Naive thymus-derived CD4-positive, alpha-beta T cell (primary cell): Measurements from ENCODE around the gene PIK3R2. TPM values are rescaled to one million over a fixed set of nuclear protein-coding genes. Genes with fewer than 3 reads are reported as not detected.

Experiments
- ATAC-seq: fragments of 150-1000 bp; cut with Tn5 transposase; 2 replicates; pipeline ENCODE4 v1.10.0; 2021; ENCODE audit warnings: mild to moderate bottlenecking, moderate library complexity
- CTCF ChIA-PET: fragments of 350-600 bp; sonication (Branson Sonifier 250); formaldehyde crosslinking; loops from one replicate; lab custom pipeline; 2021; ENCODE audit warnings: antibody characterized with exemption; lab: Charles Lee
- POLR2A ChIA-PET: fragments of 350-600 bp; sonication (Branson Sonifier 250); formaldehyde crosslinking; loops from one replicate; lab custom pipeline; 2021; ENCODE audit warnings: antibody characterized with exemption, inconsistent platforms; lab: Charles Lee
- DNase-seq, 9 donors: peaks; one replicate each; pipeline versions ENCODE4 v3.0.0 to v3.0.0-alpha.2; 2020 to 2022; ENCODE audit warnings: mixed read lengths in 1 of 9
- H3K27ac ChIP-seq: one replicate; pipeline ENCODE4 v1.7.0; 2013; ENCODE audit warnings: mild to moderate bottlenecking, low read depth, low read length, moderate library complexity
- H3K27me3 ChIP-seq, 2 donors: one replicate each; pipeline ENCODE4 v1.7.0; 2013; ENCODE audit warnings: low read length in 2 of 2, mild to moderate bottlenecking in 2 of 2, moderate library complexity in 2 of 2; ENCODE audit not compliant: control insufficient read depth in 2 of 2, insufficient read depth in 2 of 2
- H3K36me3 ChIP-seq, 3 experiments: 1 replicate in 2 of 3; 2 replicates in 1 of 3; pipeline ENCODE4 v1.7.0; 2013; ENCODE audit warnings: low read length in 3 of 3, mild to moderate bottlenecking in 3 of 3, moderate library complexity in 1 of 3; ENCODE audit not compliant: insufficient read depth in 3 of 3, control insufficient read depth in 2 of 3
- H3K4me1 ChIP-seq, 2 donors: one replicate each; pipeline ENCODE4 v1.7.0; 2013; ENCODE audit warnings: low read length in 2 of 2, mild to moderate bottlenecking in 2 of 2, moderate library complexity in 1 of 2; ENCODE audit not compliant: control insufficient read depth in 2 of 2, insufficient read depth in 2 of 2
- H3K4me3 ChIP-seq: 2 replicates; pipeline ENCODE4 v1.7.0; 2013; ENCODE audit warnings: mild to moderate bottlenecking, low read length
- H3K9me3 ChIP-seq, 3 experiments: 1 replicate in 2 of 3; 2 replicates in 1 of 3; pipeline ENCODE4 v1.7.0; 2013; ENCODE audit warnings: low read length in 3 of 3; ENCODE audit not compliant: control insufficient read depth in 2 of 3
- H3K27ac Mint-ChIP-seq, 9 donors: one replicate each; pipeline ENCODE4 v1.8.0; 2020 to 2022; ENCODE audit warnings: mixed read lengths in 9 of 9, mild to moderate bottlenecking in 8 of 9, moderate library complexity in 5 of 9, inconsistent platforms in 2 of 9
- H3K27me3 Mint-ChIP-seq, 5 donors: one replicate each; pipeline ENCODE4 v1.8.0; 2021 to 2022; ENCODE audit warnings: mixed read lengths in 5 of 5, mild to moderate bottlenecking in 1 of 5
- H3K36me3 Mint-ChIP-seq, 5 donors: one replicate each; pipeline ENCODE4 v1.8.0; 2020 to 2022; ENCODE audit warnings: mixed read lengths in 5 of 5, mild to moderate bottlenecking in 3 of 5, inconsistent platforms in 1 of 5
- H3K4me1 Mint-ChIP-seq, 7 donors: one replicate each; pipeline ENCODE4 v1.8.0; 2020 to 2022; ENCODE audit warnings: mixed read lengths in 7 of 7, mild to moderate bottlenecking in 3 of 7, inconsistent platforms in 1 of 7
- H3K4me3 Mint-ChIP-seq, 10 donors: one replicate each; pipeline ENCODE4 v1.8.0; 2020 to 2022; ENCODE audit warnings: mild to moderate bottlenecking in 10 of 10, mixed read lengths in 10 of 10, moderate library complexity in 6 of 10, inconsistent platforms in 2 of 10
- H3K9me3 Mint-ChIP-seq, 11 donors: one replicate each; pipeline ENCODE4 v1.8.0; 2020 to 2022; ENCODE audit warnings: mixed read lengths in 11 of 11, mild to moderate bottlenecking in 4 of 11, inconsistent platforms in 1 of 11, moderate library complexity in 1 of 11
- intact Hi-C, 2 donors: fragments of 100-400 bp; cut with micrococcal nuclease; formaldehyde crosslinking; loops; one replicate each; pipeline ENCODE4 v1.15.1; 2023
- polyA plus RNA-seq, 2 donors: library from polyadenylated mRNA; unstranded; fragments of 300-500 nt; fragmentation: Illumina TruSeq; gene quantifications; one replicate each; pipeline ENCODE4 v1.2.3, GENCODE V29; 2021
- total RNA-seq, 6 experiments: library from RNA in 5 of 6; stranded (reverse) in 5 of 6; gene quantifications; 1 replicate in 5 of 6; 2 replicates in 1 of 6; pipeline ENCODE4 v1.2.3 and lab custom pipeline; 2021 to 2026

The PIK3R2 gene
- total and polyA plus RNA-seq, 7 experiments from 2014 or later = 2.2 to 24.6 (median 12.7) TPM

- no peaks in the 10 kb centered on the region for H3K9me3 Mint-ChIP-seq
- peaks cover 10 to 34% (median 13%) of the 10 kb centered on the region in 3 experiments for H3K36me3 ChIP-seq
- DNase-seq (peak; percentile 33 to 74 (median 66)), ATAC-seq (peak; percentile 52)
- H3K4me3 ChIP-seq = peak overlapping the region; percentile 71
- no peaks in the 10 kb centered on the region for H3K9me3 ChIP-seq
- CTCF ChIA-PET = interaction anchor here (0.8 to 2.1 kb wide), 9 partner anchors 9 to 160 kb away, joined by 3 to 14 read pairs (median 4); no protein-coding TSS in a partner anchor
- H3K36me3 Mint-ChIP-seq = peaks cover 0 to 15% (median 4%) of the 10 kb centered on the region in 5 donors
- POLR2A ChIA-PET = interaction anchor here (0.5 to 3.7 kb wide), 14 partner anchors 8 to 226 kb away, joined by 3 to 37 read pairs (median 4); partner anchors contain the start of genes IL12RB1 and PIK3R2
- no peaks in the 10 kb centered on the region for H3K27me3 Mint-ChIP-seq
- peak overlapping the region; percentile 78 for H3K27ac ChIP-seq
- no peaks in the 10 kb centered on the region for H3K27me3 ChIP-seq
- H3K4me1 Mint-ChIP-seq = peaks cover 22 to 39% (median 31%) of the 10 kb centered on the region in 7 donors
- H3K27ac Mint-ChIP-seq = peak overlapping the region; percentile 92 to 99 (median 97)
- peaks cover 22 to 24% of the 10 kb centered on the region in 2 donors for H3K4me1 ChIP-seq
- intact Hi-C loops = loop anchor here (1.0 to 10.0 kb wide), 6 partner anchors 23 to 405 kb away; partner anchors contain the start of genes ELL (in 1 of the 2), MAST3 (in 1 of the 2) and RPL18A (in 1 of the 2)
- H3K4me3 Mint-ChIP-seq = peak overlapping the region; percentile 82 to 96 (median 90)
Observed at GRCh38 chr19:18119717-18120105, 33.3 kb upstream of the PIK3R2 start.

- no peak for DNase-seq
- Mint-ChIP-seq H3K4me3 (peak overlapping the region; percentile 82 to 96 (median 90)), H3K36me3 (peaks cover 0 to 15% (median 4%) of the 10 kb centered on the region in 5 donors), H3K27me3 (no peaks in the 10 kb centered on the region), H3K27ac (peak overlapping the region; percentile 92 to 99 (median 97)), H3K4me1 (peaks cover 19 to 39% (median 31%) of the 10 kb centered on the region in 7 donors), H3K9me3 (no peaks in the 10 kb centered on the region)
- ChIA-PET POLR2A (interaction anchor here (0.5 to 3.7 kb wide), 11 partner anchors 8 to 226 kb away, joined by 3 to 37 read pairs (median 10); partner anchors contain the start of genes IL12RB1 and PIK3R2), CTCF (interaction anchor here (0.8 to 2.1 kb wide), 6 partner anchors 9 to 159 kb away, joined by 3 to 14 read pairs (median 4); no protein-coding TSS in a partner anchor)
- Histone ChIP-seq H3K9me3 (no peaks in the 10 kb centered on the region), H3K27me3 (no peaks in the 10 kb centered on the region), H3K27ac (peak overlapping the region; percentile 78), H3K4me3 (peak overlapping the region; percentile 71), H3K4me1 (peaks cover 22 to 24% of the 10 kb centered on the region in 2 donors), H3K36me3 (peaks cover 10 to 38% (median 13%) of the 10 kb centered on the region in 3 experiments)
- intact Hi-C loops = no loop called here
- ATAC-seq = no peak
Observed at GRCh38 chr19:18120127-18120526, 32.8 kb upstream of the PIK3R2 start.

GRCh38 chr19:18121166-18121565 lies 31.8 kb upstream of the PIK3R2 start:
- Histone ChIP-seq H3K36me3 (peaks cover 10 to 49% (median 13%) of the 10 kb centered on the region in 3 experiments), H3K27ac (peak overlapping the region; percentile 78), H3K4me3 (no peak overlapping the region), H3K27me3 (no peaks in the 10 kb centered on the region), H3K4me1 (peaks cover 22 to 24% of the 10 kb centered on the region in 2 donors), H3K9me3 (no peaks in the 10 kb centered on the region)
- Mint-ChIP-seq H3K27me3 (no peaks in the 10 kb centered on the region), H3K27ac (peak overlapping the region; percentile 33 to 99 (median 96)), H3K9me3 (no peaks in the 10 kb centered on the region), H3K4me1 (peaks cover 21 to 39% (median 31%) of the 10 kb centered on the region in 7 donors), H3K4me3 (peak overlapping the region in 1 of 10 donors; percentile 85), H3K36me3 (peaks cover 0 to 18% (median 4%) of the 10 kb centered on the region in 5 donors)
- CTCF ChIA-PET = interaction anchor here (1.4 to 1.9 kb wide), 2 partner anchors 8 to 30 kb away, joined by 5 to 6 read pairs; no protein-coding TSS in a partner anchor
- DNase-seq (no peak), ATAC-seq (no peak)
- POLR2A ChIA-PET = no interaction called here
- intact Hi-C loops = no loop called here

- H3K36me3 Mint-ChIP-seq = peaks cover 0 to 20% (median 4%) of the 10 kb centered on the region in 5 donors
- DNase-seq (no peak), ATAC-seq (no peak)
- ChIA-PET POLR2A (interaction anchor here (0.8 to 1.1 kb wide), 3 partner anchors 10 to 29 kb away, joined by 3 to 6 read pairs (median 3); no protein-coding TSS in a partner anchor), CTCF (interaction anchor here (1.9 kb wide), 1 partner anchor 9 kb away, joined by 5 read pairs; no protein-coding TSS in a partner anchor)
- no peaks in the 10 kb centered on the region for H3K9me3 Mint-ChIP-seq
- Histone ChIP-seq H3K36me3 (peaks cover 10 to 52% (median 13%) of the 10 kb centered on the region in 3 experiments), H3K27me3 (no peaks in the 10 kb centered on the region), H3K9me3 (no peaks in the 10 kb centered on the region), H3K4me1 (peaks cover 19% of the 10 kb centered on the region in 2 donors), H3K4me3 (no peak overlapping the region), H3K27ac (peak overlapping the region; percentile 78)
- intact Hi-C loops = no loop called here
- H3K27me3 Mint-ChIP-seq = no peaks in the 10 kb centered on the region
- peak overlapping the region in 1 of 10 donors; percentile 63 for H3K4me3 Mint-ChIP-seq
- H3K27ac Mint-ChIP-seq = peak overlapping the region in 6 of 9 donors; percentile 16 to 92 (median 42)
- peaks cover 16 to 32% (median 23%) of the 10 kb centered on the region in 7 donors for H3K4me1 Mint-ChIP-seq
Observed at GRCh38 chr19:18122424-18122823, 30.5 kb upstream of the PIK3R2 start.

- Mint-ChIP-seq H3K9me3 (no peaks in the 10 kb centered on the region), H3K36me3 (peaks cover under 1 to 20% (median 4%) of the 10 kb centered on the region in 5 donors), H3K4me1 (peaks cover 15 to 29% (median 20%) of the 10 kb centered on the region in 7 donors), H3K4me3 (peak overlapping the region in 1 of 10 donors; percentile 63), H3K27ac (peak overlapping the region in 6 of 9 donors; percentile 13 to 92 (median 63)), H3K27me3 (no peaks in the 10 kb centered on the region)
- H3K4me3 ChIP-seq = no peak overlapping the region
- ChIA-PET POLR2A (interaction anchor here (0.6 to 1.1 kb wide), 6 partner anchors 9 to 29 kb away, joined by 3 to 6 read pairs (median 4); no protein-coding TSS in a partner anchor), CTCF (interaction anchor here (1.9 kb wide), 1 partner anchor 10 kb away, joined by 5 read pairs; no protein-coding TSS in a partner anchor)
- no peaks in the 10 kb centered on the region for H3K27me3 ChIP-seq
- H3K36me3 ChIP-seq = peaks cover 10 to 57% (median 13%) of the 10 kb centered on the region in 3 experiments
- H3K9me3 ChIP-seq = no peaks in the 10 kb centered on the region
- intact Hi-C loops = no loop called here
- DNase-seq (no peak), ATAC-seq (no peak)
- peaks cover 17 to 21% of the 10 kb centered on the region in 2 donors for H3K4me1 ChIP-seq
- H3K27ac ChIP-seq = peak overlapping the region; percentile 78
Observed at GRCh38 chr19:18122860-18123795, 29.8 kb upstream of the PIK3R2 start.

- Mint-ChIP-seq H3K27ac (peak overlapping the region in 4 of 9 donors; percentile 17 to 89 (median 63)), H3K27me3 (no peaks in the 10 kb centered on the region), H3K9me3 (no peaks in the 10 kb centered on the region), H3K4me1 (peaks cover 14 to 27% (median 16%) of the 10 kb centered on the region in 7 donors), H3K4me3 (no peak overlapping the region), H3K36me3 (peaks cover 4 to 24% (median 7%) of the 10 kb centered on the region in 5 donors)
- H3K36me3 ChIP-seq = peaks cover 10 to 64% (median 13%) of the 10 kb centered on the region in 3 experiments
- peaks cover 13 to 18% of the 10 kb centered on the region in 2 donors for H3K4me1 ChIP-seq
- H3K4me3 ChIP-seq = no peak overlapping the region
- no peaks in the 10 kb centered on the region for H3K27me3 ChIP-seq
- H3K27ac ChIP-seq = no peak overlapping the region
- DNase-seq (no peak), ATAC-seq (no peak)
- CTCF ChIA-PET = interaction anchor here (0.6 kb wide), 1 partner anchor 110 kb away, joined by 4 read pairs; no protein-coding TSS in a partner anchor
- no peaks in the 10 kb centered on the region for H3K9me3 ChIP-seq
- POLR2A ChIA-PET = interaction anchor here (0.6 to 0.9 kb wide), 2 partner anchors 18 to 28 kb away, joined by 3 to 4 read pairs; no protein-coding TSS in a partner anchor
- intact Hi-C loops = no loop called here
Observed at GRCh38 chr19:18123819-18124218, 29.1 kb upstream of the PIK3R2 start.
